ENCODE data around the gene MOGAT1.
"Not testable (repeated sequence)": the region's sequence is repeated elsewhere in the genome, so short reads cannot be mapped to it uniquely, and the experiment has no call there.

MOGAT1 gene

GRCh38 chr2:222686086-222686750 lies 14.8 kb downstream of the MOGAT1 start:
- Histone ChIP-seq H3K27me3 (ENCODE audit: insufficient read depth, low read depth) (no peaks in the 10 kb centered on the region), H3K9ac (no peak overlapping the region), H2AFZ (ENCODE audit: low read depth) (no peak overlapping the region), H3K4me1 (ENCODE audit: low read depth, poor library complexity, severe bottlenecking) (peaks cover 4% of the 10 kb centered on the region), H3K36me3 (ENCODE audit: insufficient read depth) (no peaks in the 10 kb centered on the region), H3K79me2 (ENCODE audit: insufficient read depth, low read depth) (no peaks in the 10 kb centered on the region), H3K4me3 (IDR thresholded peaks at IDR 0.05; ENCODE audit: insufficient read depth, low read depth, low read length) (no peak overlapping the region), H3K4me2 (no peak overlapping the region), H4K20me1 (ENCODE audit: insufficient read depth) (no peaks in the 10 kb centered on the region), H3K27ac (no peak overlapping the region)
- no peak for TF ChIP-seq CTCF (conservative IDR thresholded peaks at IDR 0.05; ENCODE audit: low read depth, low read length)

GRCh38 chr2:222688917-222689316 lies 17.5 kb downstream of the MOGAT1 start:
- H3K36me3 ChIP-seq (ENCODE audit: insufficient read depth) = no peaks in the 10 kb centered on the region
- TF ChIP-seq CTCF (conservative IDR thresholded peaks at IDR 0.05; ENCODE audit: low read depth, low read length) = no peak
- no peak overlapping the region for H3K4me2 ChIP-seq
- H4K20me1 ChIP-seq (ENCODE audit: insufficient read depth) = no peaks in the 10 kb centered on the region
- no peak overlapping the region for H2AFZ ChIP-seq (ENCODE audit: low read depth)
- H3K9ac ChIP-seq = no peak overlapping the region
- H3K4me1 ChIP-seq (ENCODE audit: low read depth, poor library complexity, severe bottlenecking) = peaks cover 4% of the 10 kb centered on the region
- H3K4me3 ChIP-seq (IDR thresholded peaks at IDR 0.05; ENCODE audit: insufficient read depth, low read depth, low read length) = no peak overlapping the region
- H3K27ac ChIP-seq = no peak overlapping the region
- no peaks in the 10 kb centered on the region for H3K27me3 ChIP-seq (ENCODE audit: insufficient read depth, low read depth)
- no peaks in the 10 kb centered on the region for H3K79me2 ChIP-seq (ENCODE audit: insufficient read depth, low read depth)

GRCh38 chr2:222689322-222689721 lies 17.9 kb downstream of the MOGAT1 start:
- no peak overlapping the region for H2AFZ ChIP-seq (ENCODE audit: low read depth)
- H3K4me2 ChIP-seq = no peak overlapping the region

GRCh38 chr2:222690564-222691200 lies 19.2 kb downstream of the MOGAT1 start:
- Histone ChIP-seq H3K4me2 (no peak overlapping the region), H4K20me1 (ENCODE audit: insufficient read depth) (no peaks in the 10 kb centered on the region)

More at GRCh38 chr2:222689322-222689721, 17.9 kb downstream of the MOGAT1 start:
- Histone ChIP-seq H3K79me2 (ENCODE audit: insufficient read depth, low read depth) (no peaks in the 10 kb centered on the region), H3K36me3 (ENCODE audit: insufficient read depth) (no peaks in the 10 kb centered on the region), H3K9ac (no peak overlapping the region), H3K4me1 (ENCODE audit: low read depth, poor library complexity, severe bottlenecking) (peaks cover 4% of the 10 kb centered on the region), H4K20me1 (ENCODE audit: insufficient read depth) (no peaks in the 10 kb centered on the region), H3K4me3 (IDR thresholded peaks at IDR 0.05; ENCODE audit: insufficient read depth, low read depth, low read length) (no peak overlapping the region), H3K27me3 (ENCODE audit: insufficient read depth, low read depth) (no peaks in the 10 kb centered on the region), H3K27ac (no peak overlapping the region)
- no peak for TF ChIP-seq CTCF (conservative IDR thresholded peaks at IDR 0.05; ENCODE audit: low read depth, low read length)

GRCh38 chr2:222693413-222693812 lies 22.0 kb downstream of the MOGAT1 start:
- H3K4me1 ChIP-seq (ENCODE audit: low read depth, poor library complexity, severe bottlenecking); H3K79me2 ChIP-seq (ENCODE audit: insufficient read depth, low read depth); H3K9ac ChIP-seq; H3K4me3 ChIP-seq (IDR thresholded peaks at IDR 0.05; ENCODE audit: insufficient read depth, low read depth, low read length); H3K4me2 ChIP-seq; H3K27me3 ChIP-seq (ENCODE audit: insufficient read depth, low read depth); H4K20me1 ChIP-seq (ENCODE audit: insufficient read depth); H3K27ac ChIP-seq; H2AFZ ChIP-seq (ENCODE audit: low read depth); H3K36me3 ChIP-seq (ENCODE audit: insufficient read depth): not testable (repeated sequence)

More at GRCh38 chr2:222690564-222691200, 19.2 kb downstream of the MOGAT1 start:
- no peak overlapping the region for H3K9ac ChIP-seq
- H3K27me3 ChIP-seq (ENCODE audit: insufficient read depth, low read depth) = no peaks in the 10 kb centered on the region
- no peaks in the 10 kb centered on the region for H3K36me3 ChIP-seq (ENCODE audit: insufficient read depth)
- H2AFZ ChIP-seq (ENCODE audit: low read depth) = no peak overlapping the region
- peaks cover 4% of the 10 kb centered on the region for H3K4me1 ChIP-seq (ENCODE audit: low read depth, poor library complexity, severe bottlenecking)
- no peaks in the 10 kb centered on the region for H3K79me2 ChIP-seq (ENCODE audit: insufficient read depth, low read depth)
- H3K27ac ChIP-seq = no peak overlapping the region
- no peak overlapping the region for H3K4me3 ChIP-seq (IDR thresholded peaks at IDR 0.05; ENCODE audit: insufficient read depth, low read depth, low read length)
- peak; percentile 98 for TF ChIP-seq CTCF (conservative IDR thresholded peaks at IDR 0.05; ENCODE audit: low read depth, low read length)
